Measurements from ENCODE around the gene HGS. TPM values are rescaled to one million over a fixed set of nuclear protein-coding genes. Genes with fewer than 3 reads are reported as not detected.

Gene HGS
- total and polyA plus RNA-seq, 2 of the 13 experiments (the other 11 are each of a cell fraction or from before 2014, with no cell fraction given) = 73.3 to 78.1 TPM

- TF ChIP-seq KLF16 (CRISPR knock-in tag; IDR thresholded peaks at IDR 0.05) = peak in 1 of 2 experiments; percentile 64; a peak in 2 of 4 replicates
- TF ChIP-seq ATF5 (CRISPR knock-in tag; IDR thresholded peaks at IDR 0.05; ENCODE audit: low read depth) = no peak
- TF ChIP-seq FOXA1 (IDR thresholded peaks at IDR 0.05) = no peak
- 0 out of 2 replicates have a peak, but pooled peaks have one; percentile 11 for TF ChIP-seq FOXA1 (CRISPR knock-in tag; IDR thresholded peaks at IDR 0.05)
- TF ChIP-seq SNAPC4 (CRISPR knock-in tag; IDR thresholded peaks at IDR 0.05) = no peak
- no peak for TF ChIP-seq ZMYM2 (CRISPR knock-in tag; IDR thresholded peaks at IDR 0.05)
- TF ChIP-seq SOX13 (IDR thresholded peaks at IDR 0.05) = no peak
- peak in 1 of 2 experiments; percentile 37; a peak in 2 of 4 replicates for TF ChIP-seq SOX13 (CRISPR knock-in tag; conservative IDR thresholded peaks at IDR 0.05 in 1 of 2, IDR thresholded peaks at IDR 0.05 in 1 of 2)
- peak; percentile 88; the same call in 1 of the 2 replicates for TF ChIP-seq ZNF383 (CRISPR knock-in tag; IDR thresholded peaks at IDR 0.05; ENCODE audit: borderline replicate concordance)
- TF ChIP-seq HDAC2 (CRISPR knock-in tag; IDR thresholded peaks at IDR 0.05) = peak; percentile 80; the same call in 1 of the 2 replicates
- TF ChIP-seq PRPF4 (IDR thresholded peaks at IDR 0.05; ENCODE audit: low read depth, low read length, poor library complexity, severe bottlenecking) = no peak
- no peak for TF ChIP-seq BCLAF1 (IDR thresholded peaks at IDR 0.05)
- peak; percentile 45; the same call in 1 of the 2 replicates for TF ChIP-seq SIN3B (IDR thresholded peaks at IDR 0.05; ENCODE audit: low read length)
- peak; percentile 60; the same call in 1 of the 2 replicates for TF ChIP-seq ZNF337 (CRISPR knock-in tag; IDR thresholded peaks at IDR 0.05; ENCODE audit: borderline replicate concordance, low read depth)
- peak; percentile 66; the same call in 1 of the 2 replicates for TF ChIP-seq ZNF704 (CRISPR knock-in tag; IDR thresholded peaks at IDR 0.05; ENCODE audit: borderline replicate concordance)
- no peak for TF ChIP-seq RBM22 (optimal IDR thresholded peaks at IDR 0.05; ENCODE audit: low read length)
- TF ChIP-seq HIVEP1 (CRISPR knock-in tag; IDR thresholded peaks at IDR 0.05) = peak; percentile 88
- TF ChIP-seq ZNF780A (CRISPR knock-in tag; IDR thresholded peaks at IDR 0.05) = no peak
- peak; percentile 71; the same call in 1 of the 2 replicates for TF ChIP-seq MYNN (CRISPR knock-in tag; IDR thresholded peaks at IDR 0.05; ENCODE audit: low read depth)
Measured at GRCh38 chr17:81683584-81684441, at the start of gene HGS, which contains the start of gene ARL16 (continued).
